IMR-90 (cell line): ENCODE results near the gene FAM174B. TPM values are rescaled to one million over a fixed set of nuclear protein-coding genes. Genes with fewer than 3 reads are reported as not detected.

Experiments used
- ATAC-seq: fragments of 200-7000 bp; cut with Tn5 transposase; 2 replicates; pipeline ENCODE4 v1.9.1; 2020; ENCODE audit warnings: low read depth, mild to moderate bottlenecking, moderate library complexity
- BruUV-seq: library from RNA; stranded (reverse); fragments of 400-500 nt; replicated peaks from 2 replicates; lab custom pipeline; 2021; lab: Mats Ljungman, UMichigan
- CTCF ChIA-PET: fragments of 300-600 bp; formaldehyde crosslinking; extraction: SDS; loops from one replicate; lab custom pipeline; 2021; ENCODE audit warnings: antibody characterized with exemption; lab: Yijun Ruan, JAX
- POLR2A ChIA-PET: fragments of 300-600 bp; sonication (Branson Sonifier 250); formaldehyde crosslinking; loops from one replicate; lab custom pipeline; 2022; ENCODE audit warnings: antibody characterized with exemption; ENCODE audit not compliant: unreplicated experiment; lab: Charles Lee
- DNase-seq: peaks from one replicate; pipeline ENCODE4 v3.0.0; 2013
- H2AFZ ChIP-seq: replicated peaks from 2 replicates; pipeline ENCODE3; 2013; ENCODE audit warnings: low read length, mild to moderate bottlenecking; ENCODE audit not compliant: poor library complexity
- H2AK5ac ChIP-seq: 2 replicates; pipeline ENCODE4 v1.6.1; 2013; ENCODE audit warnings: low read depth, low read length, inconsistent platforms
- H2AK9ac ChIP-seq: replicated peaks from 2 replicates; pipeline ENCODE3; 2013; ENCODE audit warnings: mild to moderate bottlenecking, low read depth, low read length, moderate library complexity; ENCODE audit not compliant: poor library complexity
- H2BK120ac ChIP-seq: 2 replicates; pipeline ENCODE4 v1.6.1; 2013; ENCODE audit warnings: low read depth, low read length, inconsistent platforms
- H2BK15ac ChIP-seq: 3 replicates; pipeline ENCODE4 v1.6.1; 2013; ENCODE audit warnings: low read depth, low read length, inconsistent platforms
- H2BK20ac ChIP-seq: 2 replicates; pipeline ENCODE4 v1.6.1; 2013; ENCODE audit warnings: low read depth, mild to moderate bottlenecking, inconsistent platforms, low read length, moderate library complexity
- H2BK5ac ChIP-seq: 2 replicates; pipeline ENCODE4 v1.6.1; 2013; ENCODE audit warnings: mild to moderate bottlenecking, low read depth, low read length, inconsistent platforms; ENCODE audit not compliant: poor library complexity, severe bottlenecking
- H3K14ac ChIP-seq: replicated peaks from 2 replicates; pipeline ENCODE4 v1.6.1; 2013; ENCODE audit warnings: low read depth, low read length, inconsistent platforms
- H3K18ac ChIP-seq: 2 replicates; pipeline ENCODE4 v1.6.1; 2013; ENCODE audit warnings: low read depth, low read length, control low read depth
- H3K23ac ChIP-seq: 2 replicates; pipeline ENCODE4 v1.6.1; 2013; ENCODE audit warnings: low read depth, low read length, inconsistent platforms
- H3K27ac ChIP-seq: 2 replicates; pipeline ENCODE4 v1.5.1; 2013; ENCODE audit warnings: mild to moderate bottlenecking, control low read depth, low read length; ENCODE audit not compliant: insufficient read depth
- H3K27me3 ChIP-seq: 2 replicates; pipeline ENCODE4 v1.6.1; 2013; ENCODE audit warnings: low read length; ENCODE audit not compliant: control insufficient read depth, insufficient read depth
- H3K36me3 ChIP-seq: 2 replicates; pipeline ENCODE4 v1.6.1; 2013; ENCODE audit warnings: low read length, mixed read lengths; ENCODE audit not compliant: control insufficient read depth, insufficient read depth
- H3K4ac ChIP-seq: 2 replicates; pipeline ENCODE4 v1.6.1; 2013; ENCODE audit warnings: low read depth, low read length, inconsistent platforms
- H3K4me1 ChIP-seq: 2 replicates; pipeline ENCODE4 v1.6.1; 2013; ENCODE audit warnings: low read length, mixed read lengths; ENCODE audit not compliant: control insufficient read depth, insufficient read depth
- H3K4me2 ChIP-seq: 2 replicates; pipeline ENCODE4 v1.6.1; 2013; ENCODE audit warnings: low read depth, mild to moderate bottlenecking, control low read depth, low read length, moderate library complexity
- H3K4me3 ChIP-seq: 2 replicates; pipeline ENCODE4 v1.5.1; 2013; ENCODE audit warnings: low read depth, mild to moderate bottlenecking, control low read depth, low read length, moderate library complexity; ENCODE audit not compliant: insufficient read depth
- H3K56ac ChIP-seq: 2 replicates; pipeline ENCODE4 v1.6.1; 2013; ENCODE audit warnings: low read length, inconsistent platforms; ENCODE audit not compliant: insufficient read depth; ENCODE audit errors: extremely low read depth
- H3K79me1 ChIP-seq, 2 experiments: 2 replicates each; pipeline ENCODE4 v1.6.1; 2013; ENCODE audit warnings: low read length in 2 of 2, inconsistent platforms in 1 of 2, low read depth in 1 of 2
- H3K9ac ChIP-seq: 2 replicates; pipeline ENCODE4 v1.6.1; 2013; ENCODE audit warnings: low read depth, low read length, control low read depth
- H3K9me1 ChIP-seq: 2 replicates; pipeline ENCODE4 v1.6.1; 2013; ENCODE audit warnings: low read length, inconsistent platforms; ENCODE audit not compliant: insufficient read depth
- H3K9me3 ChIP-seq: 2 replicates; pipeline ENCODE4 v1.6.1; 2013; ENCODE audit warnings: low read length; ENCODE audit not compliant: control insufficient read depth, insufficient read depth
- H4K20me1 ChIP-seq: 2 replicates; pipeline ENCODE4 v1.6.1; 2013; ENCODE audit warnings: low read length, inconsistent platforms; ENCODE audit not compliant: insufficient read depth
- H4K5ac ChIP-seq: 2 replicates; pipeline ENCODE4 v1.6.1; 2013; ENCODE audit warnings: mild to moderate bottlenecking, low read depth, low read length, control low read depth
- H4K8ac ChIP-seq, 2 experiments: 2 replicates each; pipeline ENCODE4 v1.6.1; 2013; ENCODE audit warnings: low read depth in 2 of 2, low read length in 2 of 2, control low read depth in 1 of 2, inconsistent platforms in 1 of 2
- H4K91ac ChIP-seq: 2 replicates; pipeline ENCODE4 v1.6.1; 2013; ENCODE audit warnings: low read depth, low read length, inconsistent platforms; ENCODE audit not compliant: insufficient read depth
- MAFK ChIP-seq: IDR thresholded peaks from 2 replicates; pipeline ENCODE4 v1.6.1; 2012; ENCODE audit warnings: low read depth, low read length, improper control_type of control experiment
- WGBS, 2 experiments: methylation state at CpG; one replicate each; pipeline versions ENCODE4 v1.1.5 to v1.1.7; 2013; ENCODE audit warnings: missing lambda C conversion rate in 2 of 2; ENCODE audit not compliant: insufficient read length in 1 of 2; ENCODE audit errors: extremely low coverage in 2 of 2; 5-methylcytosine and 5-hydroxymethylcytosine counted together
- dilution Hi-C: fragments of 300-500 bp; cut with HindIII; formaldehyde crosslinking; loops from one replicate; pipeline ENCODE4 v1.14.3; 2018; ENCODE audit warnings: low sequenced_read_pairs; ENCODE audit not compliant: unreplicated experiment
- in situ Hi-C: fragments of 300-500 bp; cut with MboI; formaldehyde crosslinking; loops from 3 replicates; pipeline ENCODE4 v1.14.3; 2019; ENCODE audit warnings: low sequenced_read_pairs, inconsistent platforms, mixed read lengths
- intact Hi-C: fragments of 100-400 bp; cut with micrococcal nuclease; formaldehyde crosslinking; loops from 2 replicates; pipeline ENCODE4 v1.10.0; 2022
- polyA plus RNA-seq, 3 experiments: library from polyadenylated mRNA; depleted of rRNA; stranded (reverse); fragments of >200 nt; gene quantifications; 2 replicates each; pipeline ENCODE4 v1.2.3, GENCODE V29; 2012; ENCODE audit warnings: low replicate concordance in 1 of 3
- total RNA-seq: library from RNA; depleted of rRNA; stranded (reverse); fragments of >200 nt; gene quantifications from 2 replicates; pipeline ENCODE4 v1.2.3, GENCODE V29; 2012

The FAM174B gene
- total and polyA plus RNA-seq, 2 of the 4 experiments (the other 2 are of a cell fraction): 0.18 to 0.56 TPM

DNA sequence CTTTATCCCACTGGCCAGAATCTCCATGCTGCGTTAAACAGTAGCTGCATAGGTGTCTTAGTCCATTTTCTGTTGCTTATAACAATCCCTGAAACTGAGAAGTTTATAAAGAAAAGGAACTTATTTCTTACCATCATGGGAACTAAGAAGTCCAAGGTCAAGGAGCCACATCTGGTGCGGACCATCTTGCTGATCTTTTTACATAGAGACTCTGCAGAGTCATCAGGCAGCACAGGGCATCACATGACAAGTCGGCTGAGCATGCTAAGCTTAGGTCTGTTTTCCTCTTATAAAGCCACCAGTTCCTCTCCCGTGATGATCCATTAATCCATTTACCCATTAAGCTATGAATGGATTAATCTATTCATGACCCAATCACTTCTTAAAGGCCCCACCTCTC is 22.4 kb upstream of the FAM174B start:
- dilution Hi-C loops (no loop called here), in situ Hi-C loops (no loop called here), intact Hi-C loops (no loop called here)
- no peak overlapping the region for H3K4me3 ChIP-seq
- no peak overlapping the region for H3K9ac ChIP-seq
- H2AK5ac ChIP-seq: no peak overlapping the region
- TF ChIP-seq MAFK: no peak
- no peak overlapping the region for H3K18ac ChIP-seq
- no peak overlapping the region for H4K8ac ChIP-seq
- H3K4ac ChIP-seq: no peak overlapping the region
- WGBS, 2 experiments: 21% methylated on average over 2 of the region's 4 CpGs; no CpG with 5 or more reads in 1 of the 2 experiments
- H3K23ac ChIP-seq: no peak overlapping the region
- H2BK5ac ChIP-seq: no peak overlapping the region
- H2BK20ac ChIP-seq: no peak overlapping the region
- no peak for DNase-seq
- no peak overlapping the region for H2AFZ ChIP-seq
- no peak overlapping the region for H2BK120ac ChIP-seq
- ChIA-PET CTCF (no interaction called here), POLR2A (no interaction called here)
- no peak overlapping the region for H4K5ac ChIP-seq
- no peaks in the 10 kb centered on the region for H3K9me3 ChIP-seq
- no peak overlapping the region for H3K4me2 ChIP-seq
- no peak overlapping the region for H4K91ac ChIP-seq
- H3K9me1 ChIP-seq: no peaks in the 10 kb centered on the region
- no TSS peak for BruUV-seq
- peaks cover 1% of the 10 kb centered on the region; the same call in 1 of the 2 replicates for H3K4me1 ChIP-seq
- H3K79me1 ChIP-seq: no peaks in the 10 kb centered on the region
- H4K20me1 ChIP-seq: no peaks in the 10 kb centered on the region
- no peak for ATAC-seq
- peaks cover 3% of the 10 kb centered on the region; the same call in 1 of the 2 replicates for H3K27me3 ChIP-seq
- H3K36me3 ChIP-seq: no peaks in the 10 kb centered on the region
- H3K56ac ChIP-seq: no peak overlapping the region
- H2BK15ac ChIP-seq: no peak overlapping the region
- H3K14ac ChIP-seq: no peak overlapping the region
- H3K27ac ChIP-seq: no peak overlapping the region
- peak overlapping the region; percentile 78 for H2AK9ac ChIP-seq
